Neural crest cell (in vitro differentiated cells): Measurements from ENCODE around the gene SMS. TPM values are rescaled to one million over a fixed set of nuclear protein-coding genes. Genes with fewer than 3 reads are reported as not detected.

ENCODE experiments used
- DNase-seq: peaks from one replicate; pipeline ENCODE4 v3.0.0; 2021; ENCODE audit warnings: low read depth, mixed read lengths, low spot score
- H3K27ac Mint-ChIP-seq: one replicate; pipeline ENCODE4 v1.8.0; 2021; ENCODE audit warnings: mild to moderate bottlenecking, mixed read lengths; ENCODE audit not compliant: unreplicated experiment
- H3K27me3 Mint-ChIP-seq: 2 replicates; pipeline ENCODE4 v1.8.0; 2021; ENCODE audit warnings: low read depth, mild to moderate bottlenecking, mixed read lengths
- H3K36me3 Mint-ChIP-seq: 2 replicates; pipeline ENCODE4 v1.8.0; 2021; ENCODE audit warnings: low read depth, mild to moderate bottlenecking, mixed read lengths
- H3K4me1 Mint-ChIP-seq: 2 replicates; pipeline ENCODE4 v1.8.0; 2021; ENCODE audit warnings: mixed read lengths
- H3K4me3 Mint-ChIP-seq: one replicate; pipeline ENCODE4 v1.8.0; 2021; ENCODE audit warnings: mild to moderate bottlenecking, mixed read lengths
- H3K9me3 Mint-ChIP-seq: 2 replicates; pipeline ENCODE4 v1.8.0; 2021; ENCODE audit warnings: mixed read lengths
- total RNA-seq: library from RNA; stranded (reverse); gene quantifications from 2 replicates; pipeline ENCODE4 v1.2.1, GENCODE V29; 2021
- TF ChIP-seq, protein P1 (sequence below): fragments of 200-600 bp; sonication (generic); conservative IDR thresholded peaks from 2 replicates; pipeline ENCODE4 v1.5.0; 2021; ENCODE audit warnings: antibody characterized with exemption, mild to moderate bottlenecking

The SMS gene
- total RNA-seq, 1 donor from 2014 or later, result 354 TPM

DNA sequence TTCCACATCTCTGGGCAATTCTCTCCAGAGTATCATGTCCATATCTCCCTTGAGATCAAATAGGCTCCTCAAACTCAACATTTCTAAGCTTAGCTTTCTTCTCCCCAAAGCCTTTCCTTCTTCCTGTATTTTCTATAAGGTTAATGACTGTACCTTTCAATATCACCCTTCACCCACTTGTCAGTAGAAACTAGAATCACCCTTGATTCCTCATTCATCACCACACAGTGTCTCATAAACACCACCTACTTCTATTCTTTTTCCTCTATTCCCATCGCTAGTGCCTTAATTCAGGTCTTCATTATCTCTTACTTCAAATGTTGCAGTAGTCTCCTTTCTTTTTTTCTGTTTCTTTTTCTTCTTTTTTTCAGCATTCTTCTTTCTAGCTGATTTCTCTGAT, 28.3 kb upstream of the SMS start:
- Mint-ChIP-seq H3K27ac (no peak overlapping the region), H3K9me3 (no peaks in the 10 kb centered on the region), H3K36me3 (peaks cover 3% of the 10 kb centered on the region), H3K4me3 (no peak overlapping the region), H3K4me1 (peaks cover 20% of the 10 kb centered on the region), H3K27me3 (no peaks in the 10 kb centered on the region)
- TF ChIP-seq, protein P1, sequence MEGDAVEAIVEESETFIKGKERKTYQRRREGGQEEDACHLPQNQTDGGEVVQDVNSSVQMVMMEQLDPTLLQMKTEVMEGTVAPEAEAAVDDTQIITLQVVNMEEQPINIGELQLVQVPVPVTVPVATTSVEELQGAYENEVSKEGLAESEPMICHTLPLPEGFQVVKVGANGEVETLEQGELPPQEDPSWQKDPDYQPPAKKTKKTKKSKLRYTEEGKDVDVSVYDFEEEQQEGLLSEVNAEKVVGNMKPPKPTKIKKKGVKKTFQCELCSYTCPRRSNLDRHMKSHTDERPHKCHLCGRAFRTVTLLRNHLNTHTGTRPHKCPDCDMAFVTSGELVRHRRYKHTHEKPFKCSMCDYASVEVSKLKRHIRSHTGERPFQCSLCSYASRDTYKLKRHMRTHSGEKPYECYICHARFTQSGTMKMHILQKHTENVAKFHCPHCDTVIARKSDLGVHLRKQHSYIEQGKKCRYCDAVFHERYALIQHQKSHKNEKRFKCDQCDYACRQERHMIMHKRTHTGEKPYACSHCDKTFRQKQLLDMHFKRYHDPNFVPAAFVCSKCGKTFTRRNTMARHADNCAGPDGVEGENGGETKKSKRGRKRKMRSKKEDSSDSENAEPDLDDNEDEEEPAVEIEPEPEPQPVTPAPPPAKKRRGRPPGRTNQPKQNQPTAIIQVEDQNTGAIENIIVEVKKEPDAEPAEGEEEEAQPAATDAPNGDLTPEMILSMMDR, result no peak
- DNase-seq, result no peak

DNA sequence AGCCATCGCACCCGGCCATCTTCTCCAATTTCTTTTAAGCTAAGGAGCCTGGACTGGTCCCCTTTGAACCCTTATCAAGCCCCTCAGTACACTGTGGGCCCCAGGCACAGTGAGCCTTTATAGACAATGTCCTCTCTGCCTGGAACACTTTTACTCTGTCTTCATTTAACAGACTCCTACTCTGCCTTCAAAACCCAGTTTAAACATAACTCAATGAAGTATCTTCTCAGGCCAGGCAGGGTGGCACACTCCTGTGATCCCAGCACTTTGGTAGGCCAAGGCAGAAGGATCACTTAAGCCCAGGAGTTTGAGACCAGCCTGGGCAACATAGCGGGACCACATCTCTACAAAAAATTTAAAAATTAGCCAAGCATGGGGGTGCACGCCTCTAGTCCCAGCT, 27.5 kb upstream of the SMS start:
- Mint-ChIP-seq H3K27ac (peak overlapping the region; percentile 47), H3K4me3 (no peak overlapping the region), H3K36me3 (peaks cover 6% of the 10 kb centered on the region), H3K4me1 (peaks cover 13% of the 10 kb centered on the region), H3K9me3 (peaks cover 3% of the 10 kb centered on the region), H3K27me3 (no peaks in the 10 kb centered on the region)
- no peak for DNase-seq
- TF ChIP-seq, protein P1, result no peak

DNA sequence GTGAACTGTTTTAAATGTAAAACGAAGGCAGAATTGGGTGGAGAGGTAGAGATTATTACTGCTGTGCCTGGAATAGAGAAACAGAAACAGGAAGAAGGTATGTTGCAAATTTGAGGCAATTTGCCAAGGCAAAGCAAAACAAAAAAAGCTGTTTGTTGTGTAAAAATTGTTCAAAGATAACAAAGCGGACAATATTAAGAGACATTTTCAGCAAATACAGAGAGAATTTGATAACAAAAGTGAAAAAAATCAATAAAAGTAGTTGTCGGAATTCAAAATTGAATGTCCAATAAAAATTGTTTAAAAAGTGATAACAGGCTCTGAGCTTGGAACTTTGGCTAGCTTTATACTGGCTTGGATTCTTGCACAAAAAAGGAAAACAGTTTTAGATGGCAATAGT, 14.4 kb upstream of the SMS start:
- Mint-ChIP-seq H3K4me3 (no peak overlapping the region), H3K27me3 (no peaks in the 10 kb centered on the region)
- TF ChIP-seq, protein P1, result no peak

DNA sequence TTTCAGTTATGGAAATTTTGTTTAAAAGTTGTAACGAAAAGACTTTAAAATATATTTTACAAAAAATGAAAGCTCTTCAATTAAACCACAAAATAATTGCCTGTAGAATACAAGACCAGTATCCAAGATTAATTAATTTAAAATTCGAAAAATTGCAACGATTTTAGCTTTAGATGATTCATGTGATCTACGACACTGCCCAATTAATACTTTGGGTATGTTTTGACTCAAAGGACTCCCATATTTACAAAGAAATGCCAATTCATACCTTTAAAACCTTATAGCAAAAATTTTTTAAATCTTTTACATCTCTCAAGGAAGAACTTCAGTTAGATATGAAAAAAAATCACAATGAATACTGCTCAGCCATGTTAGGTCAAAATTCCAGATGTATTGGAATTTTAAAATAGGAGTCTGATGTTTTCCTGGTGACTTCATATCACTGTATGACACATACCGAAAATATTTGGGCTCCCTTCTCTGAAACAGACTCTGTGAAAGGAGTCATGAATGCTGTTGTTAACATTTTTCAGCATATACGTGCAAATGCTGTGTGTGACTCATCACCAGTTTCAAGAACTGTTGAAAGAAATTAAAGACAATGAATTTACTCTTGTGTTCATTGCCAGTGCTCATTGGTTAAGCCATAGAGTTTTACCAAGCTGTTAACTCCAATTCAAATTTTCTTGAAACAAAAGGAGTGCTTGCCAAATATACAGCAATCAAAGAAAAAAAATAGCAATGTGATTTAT, 13.8 kb upstream of the SMS start:
- peak overlapping the region; percentile 7 for H3K4me3 Mint-ChIP-seq
- TF ChIP-seq, protein P1, result no peak
- peaks cover 2% of the 10 kb centered on the region for H3K9me3 Mint-ChIP-seq
- H3K4me1 Mint-ChIP-seq, result peaks cover 45% of the 10 kb centered on the region
- peak overlapping the region; percentile 85 for H3K27ac Mint-ChIP-seq
- H3K27me3 Mint-ChIP-seq, result no peaks in the 10 kb centered on the region
- no peaks in the 10 kb centered on the region for H3K36me3 Mint-ChIP-seq
- DNase-seq, result no peak

More for the DNA sequence above, 14.4 kb upstream of the SMS start:
- Mint-ChIP-seq H3K36me3 (no peaks in the 10 kb centered on the region), H3K27ac (peak overlapping the region; percentile 81), H3K4me1 (peaks cover 42% of the 10 kb centered on the region), H3K9me3 (peaks cover 2% of the 10 kb centered on the region)
- no peak for DNase-seq

DNA sequence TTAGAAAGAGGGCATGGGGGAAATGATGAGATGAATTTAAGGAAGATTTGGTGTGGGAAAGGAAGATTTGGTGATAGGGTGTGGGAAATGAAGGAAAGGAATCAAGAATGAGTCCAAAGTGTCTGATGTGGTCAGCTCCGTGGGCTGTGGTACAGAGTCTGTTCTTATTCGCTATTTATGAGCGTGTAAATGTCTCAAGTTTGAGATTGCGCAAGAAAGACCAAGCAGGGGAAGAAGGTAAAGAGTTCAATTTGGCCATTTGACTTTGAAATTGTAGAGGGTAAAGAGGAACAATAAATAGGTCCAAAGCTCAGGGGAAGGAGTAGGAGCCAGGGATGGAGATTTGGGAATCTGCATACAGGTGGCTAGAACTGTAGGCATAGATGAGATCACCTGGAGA, 11.3 kb upstream of the SMS start:
- no peak overlapping the region for H3K27ac Mint-ChIP-seq
- TF ChIP-seq, protein P1, result no peak
- H3K4me1 Mint-ChIP-seq, result peaks cover 56% of the 10 kb centered on the region
- no peaks in the 10 kb centered on the region for H3K27me3 Mint-ChIP-seq
- H3K9me3 Mint-ChIP-seq, result peaks cover 2% of the 10 kb centered on the region
- no peak for DNase-seq
- H3K36me3 Mint-ChIP-seq, result no peaks in the 10 kb centered on the region
- no peak overlapping the region for H3K4me3 Mint-ChIP-seq
